T-cell (primary cell): ENCODE data around the gene IL13RA2. TPM values are rescaled to one million over a fixed set of nuclear protein-coding genes. Genes with fewer than 3 reads are reported as not detected.

ENCODE experiments used
- ATAC-seq, 4 experiments: fragments of 200-7000 bp in 3 of 4; fragments of 150-1000 bp in 1 of 4; cut with Tn5 transposase; replicated peaks in 1 of 4; 1 replicate in 3 of 4; 2 replicates in 1 of 4; pipeline ENCODE4 v1.10.0; 2021; ENCODE audit warnings: moderate library complexity in 3 of 4, mild to moderate bottlenecking in 2 of 4, moderate number of reproducible peaks in 1 of 4
- CTCF ChIA-PET, 2 donors: fragments of 300-600 bp; sonication (Branson Sonifier 250); formaldehyde crosslinking; loops; one replicate each; lab custom pipeline; 2022; ENCODE audit warnings: antibody characterized with exemption in 2 of 2; lab: Charles Lee
- POLR2A ChIA-PET, 2 donors: fragments of 300-600 bp; sonication (Branson Sonifier 250); formaldehyde crosslinking; loops; one replicate each; lab custom pipeline; 2022; ENCODE audit warnings: antibody characterized with exemption in 2 of 2; lab: Charles Lee
- DNase-seq, 35 experiments: peaks; one replicate each; pipeline versions ENCODE4 v3.0.0 to v3.0.0-alpha.2; 2013 to 2023
- H3K27ac ChIP-seq: one replicate; pipeline ENCODE4 v1.5.1; 2013; ENCODE audit warnings: low read length
- H3K27me3 ChIP-seq, 2 experiments: replicated peaks in 1 of 2; 1 replicate in 1 of 2; 2 replicates in 1 of 2; pipeline versions ENCODE4 v1.6.1 to v1.7.0; 2013; ENCODE audit warnings: low read length in 1 of 2, mixed read lengths in 1 of 2; ENCODE audit not compliant: control insufficient read depth in 2 of 2, insufficient read depth in 2 of 2; ENCODE audit errors: extremely low read depth in 1 of 2
- H3K36me3 ChIP-seq, 2 donors: 1 replicate in 1 of 2; 2 replicates in 1 of 2; pipeline versions ENCODE4 v1.6.1 to v1.7.0; 2013; ENCODE audit warnings: low read length in 1 of 2; ENCODE audit not compliant: control insufficient read depth in 2 of 2, insufficient read depth in 1 of 2; ENCODE audit errors: extremely low read depth in 1 of 2
- H3K4me1 ChIP-seq, 2 experiments: 1 replicate in 1 of 2; 2 replicates in 1 of 2; pipeline versions ENCODE4 v1.6.1 to v1.7.0; 2013; ENCODE audit warnings: low read length in 2 of 2, mixed read lengths in 1 of 2; ENCODE audit not compliant: insufficient read depth in 2 of 2, control insufficient read depth in 1 of 2; ENCODE audit errors: extremely low read depth in 1 of 2
- H3K4me3 ChIP-seq, 2 donors: 1 replicate in 1 of 2; 2 replicates in 1 of 2; pipeline versions ENCODE4 v1.5.1 to v1.7.0; 2013; ENCODE audit warnings: mild to moderate bottlenecking in 2 of 2, low read length in 1 of 2, moderate library complexity in 1 of 2; ENCODE audit not compliant: control insufficient read depth in 1 of 2; ENCODE audit errors: extremely low read depth in 1 of 2
- H3K9me3 ChIP-seq: 2 replicates; pipeline ENCODE4 v1.7.0; 2013
- H3K27ac Mint-ChIP-seq, 2 donors: one replicate each; pipeline ENCODE4 v1.8.0; 2020 to 2021; ENCODE audit warnings: mild to moderate bottlenecking in 2 of 2, mixed read lengths in 2 of 2
- H3K27me3 Mint-ChIP-seq, 2 donors: one replicate each; pipeline ENCODE4 v1.8.0; 2021 to 2022; ENCODE audit warnings: mixed read lengths in 2 of 2
- H3K36me3 Mint-ChIP-seq: one replicate; pipeline ENCODE4 v1.8.0; 2021; ENCODE audit warnings: mixed read lengths
- H3K4me1 Mint-ChIP-seq, 3 donors: one replicate each; pipeline ENCODE4 v1.8.0; 2020 to 2022; ENCODE audit warnings: mixed read lengths in 3 of 3, mild to moderate bottlenecking in 1 of 3
- H3K4me3 Mint-ChIP-seq, 3 donors: one replicate each; pipeline ENCODE4 v1.8.0; 2020 to 2022; ENCODE audit warnings: mild to moderate bottlenecking in 3 of 3, mixed read lengths in 3 of 3, moderate library complexity in 3 of 3
- H3K9me3 Mint-ChIP-seq, 3 donors: one replicate each; pipeline ENCODE4 v1.8.0; 2020 to 2022; ENCODE audit warnings: mixed read lengths in 3 of 3
- WGBS: methylation state at CpG from one replicate; pipeline ENCODE4 v1.1.5; 2013; ENCODE audit warnings: missing lambda C conversion rate; ENCODE audit not compliant: insufficient coverage; 5-methylcytosine and 5-hydroxymethylcytosine counted together
- total RNA-seq, 35 experiments: library from RNA in 6 of 35; stranded (reverse) in 6 of 35; fragments of 120-200 nt in 1 of 35; gene quantifications; one replicate each; pipeline versions ENCODE4 v1.2.1 to v1.2.4 and lab custom pipeline; 2013 to 2026

The IL13RA2 gene, protein sequence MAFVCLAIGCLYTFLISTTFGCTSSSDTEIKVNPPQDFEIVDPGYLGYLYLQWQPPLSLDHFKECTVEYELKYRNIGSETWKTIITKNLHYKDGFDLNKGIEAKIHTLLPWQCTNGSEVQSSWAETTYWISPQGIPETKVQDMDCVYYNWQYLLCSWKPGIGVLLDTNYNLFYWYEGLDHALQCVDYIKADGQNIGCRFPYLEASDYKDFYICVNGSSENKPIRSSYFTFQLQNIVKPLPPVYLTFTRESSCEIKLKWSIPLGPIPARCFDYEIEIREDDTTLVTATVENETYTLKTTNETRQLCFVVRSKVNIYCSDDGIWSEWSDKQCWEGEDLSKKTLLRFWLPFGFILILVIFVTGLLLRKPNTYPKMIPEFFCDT
- total RNA-seq (not detected), total RNA-seq (lab: John Stamatoyannopoulos, UW) (0 to 0.05 (median 0) reads per million in 29 experiments)
- total RNA-seq (2013), result not detected

DNA sequence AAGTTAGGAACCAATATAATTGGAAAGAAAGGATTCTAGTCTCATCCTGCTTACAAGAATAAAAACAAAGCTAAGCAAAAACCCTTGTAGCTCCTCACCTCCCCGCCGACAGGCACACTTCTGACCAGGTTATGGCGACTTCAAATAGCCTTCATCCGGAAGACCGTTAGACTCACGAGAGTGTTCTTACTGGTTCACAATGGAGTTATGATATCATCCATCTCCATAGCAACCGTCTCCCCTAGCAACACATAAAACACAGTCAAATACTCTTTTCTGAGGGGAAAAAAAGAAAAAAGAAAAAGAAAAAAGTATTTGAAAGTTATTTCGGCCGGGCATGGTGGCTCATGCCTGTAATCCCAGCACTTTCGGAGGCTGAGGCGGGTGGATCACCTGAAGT lies at the start of gene IL13RA2:
TSS of gene IL13RA2 (minus strand) at position 162 of the 400 bp plus-strand sequence. CDS start 347 bp downstream, outside the sequence.
- H3K4me1 ChIP-seq, result no peaks in the 10 kb centered on the region
- DNase-seq (no peak), ATAC-seq (no peak)
- H3K27ac ChIP-seq, result no peak within 1 kb of the TSS
- no peaks in the 10 kb centered on the region for H3K4me1 Mint-ChIP-seq
- H3K9me3 Mint-ChIP-seq, result peaks cover 0 to 4% (median 0%) of the 10 kb centered on the region in 3 donors
- H3K9me3 ChIP-seq, result no peaks in the 10 kb centered on the region
- H3K27me3 Mint-ChIP-seq, result peaks cover 0 to 10% of the 10 kb centered on the region in 2 donors
- no peaks in the 10 kb centered on the region for H3K36me3 ChIP-seq
- no peak within 1 kb of the TSS for H3K27ac Mint-ChIP-seq
- no peaks in the 10 kb centered on the region for H3K36me3 Mint-ChIP-seq
- H3K4me3 ChIP-seq, result no peak within 1 kb of the TSS
- no CpG with 5 or more reads among the region's 11 CpGs for WGBS
- POLR2A ChIA-PET, result no interaction called here
- CTCF ChIA-PET, result no interaction called here
- no peaks in the 10 kb centered on the region for H3K27me3 ChIP-seq
- H3K4me3 Mint-ChIP-seq, result no peak within 1 kb of the TSS

DNA sequence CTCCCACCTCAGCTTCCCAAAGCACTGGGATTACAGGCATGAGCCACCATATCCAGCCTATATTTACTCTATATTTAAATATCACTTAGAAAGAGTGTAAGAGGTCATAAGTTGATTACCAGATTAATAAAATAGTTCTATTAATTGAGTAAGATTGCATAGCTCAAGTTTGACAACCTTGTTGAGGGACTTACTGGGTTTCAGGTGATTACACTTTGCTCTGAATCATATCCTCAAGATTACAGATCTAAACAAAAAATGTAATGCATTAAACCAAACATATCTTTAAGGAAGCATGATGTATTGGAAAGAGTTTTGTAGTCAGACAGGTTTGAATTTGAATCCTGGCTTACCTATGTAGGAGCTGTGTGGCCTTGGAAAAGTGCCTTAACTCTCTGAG lies 47.9 kb upstream of the IL13RA2 start:
- no peak for ATAC-seq

DNA sequence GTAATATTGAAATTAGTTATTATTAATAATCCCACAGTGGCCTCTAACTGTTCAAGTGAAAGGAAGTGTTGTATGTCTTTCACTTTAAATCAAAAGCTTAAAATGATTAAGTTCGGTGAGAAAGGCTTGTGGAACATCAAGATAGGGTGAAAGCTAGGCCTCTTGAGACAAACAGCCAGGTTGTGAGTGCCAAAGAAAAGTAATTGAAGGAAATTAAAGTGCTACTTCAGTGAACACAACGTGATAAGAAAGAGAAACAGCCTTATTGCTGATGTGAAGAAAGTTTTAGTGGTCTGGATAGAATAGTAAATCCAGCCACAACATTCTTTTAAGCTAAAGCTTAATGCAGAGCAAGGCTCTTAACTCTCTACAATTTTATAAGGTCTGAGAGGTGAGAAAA lies 42.6 kb upstream of the IL13RA2 start:
- H3K4me1 Mint-ChIP-seq, result no peaks in the 10 kb centered on the region
- peaks cover 4 to 11% (median 6%) of the 10 kb centered on the region in 3 donors for H3K9me3 Mint-ChIP-seq
- Histone ChIP-seq H3K4me3 (no peak overlapping the region), H3K27ac (no peak overlapping the region), H3K36me3 (no peaks in the 10 kb centered on the region), H3K27me3 (no peaks in the 10 kb centered on the region), H3K4me1 (no peaks in the 10 kb centered on the region), H3K9me3 (no peaks in the 10 kb centered on the region)
- ATAC-seq, result no peak
- CTCF ChIA-PET, result no interaction called here
- no peak for DNase-seq
- POLR2A ChIA-PET, result no interaction called here
- no peaks in the 10 kb centered on the region for H3K36me3 Mint-ChIP-seq
- H3K27me3 Mint-ChIP-seq, result peaks cover 0 to 12% of the 10 kb centered on the region in 2 donors
- WGBS, result 40% methylated on average over 1 of the region's 2 CpGs
- no peak overlapping the region for H3K27ac Mint-ChIP-seq
- no peak overlapping the region for H3K4me3 Mint-ChIP-seq

More for the DNA sequence above, 47.9 kb upstream of the IL13RA2 start:
- no peaks in the 10 kb centered on the region for H3K4me1 Mint-ChIP-seq
- H3K27me3 Mint-ChIP-seq, result peaks cover 0 to 12% of the 10 kb centered on the region in 2 donors
- Histone ChIP-seq H3K4me1 (no peaks in the 10 kb centered on the region), H3K36me3 (no peaks in the 10 kb centered on the region), H3K9me3 (no peaks in the 10 kb centered on the region), H3K27me3 (no peaks in the 10 kb centered on the region), H3K27ac (no peak overlapping the region), H3K4me3 (no peak overlapping the region)
- no peak overlapping the region for H3K27ac Mint-ChIP-seq
- H3K4me3 Mint-ChIP-seq, result no peak overlapping the region
- DNase-seq, result no peak
- no peaks in the 10 kb centered on the region for H3K36me3 Mint-ChIP-seq
- ChIA-PET CTCF (no interaction called here), POLR2A (no interaction called here)
- peaks cover 4 to 6% (median 6%) of the 10 kb centered on the region in 3 donors for H3K9me3 Mint-ChIP-seq

DNA sequence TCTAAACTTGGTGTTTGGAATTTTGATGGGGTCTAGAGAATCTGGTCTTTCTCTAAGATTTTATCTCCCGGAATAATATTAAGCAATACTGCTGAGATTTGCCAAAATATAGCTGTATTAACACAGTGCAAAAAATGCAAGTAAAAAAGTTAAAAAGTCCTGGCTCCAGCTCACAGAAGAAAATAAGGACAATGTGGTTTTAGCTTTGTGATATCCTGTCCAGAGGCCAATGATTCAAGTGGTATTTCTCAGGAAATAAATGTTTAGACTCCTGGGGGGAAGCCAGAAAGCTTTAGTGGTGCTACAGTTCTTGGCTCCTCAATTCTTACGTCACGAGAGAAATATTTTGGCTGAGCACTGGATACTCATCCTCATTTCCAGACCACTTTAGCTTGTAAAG lies 40.9 kb upstream of the IL13RA2 start:
- ATAC-seq (no peak), DNase-seq (no peak)
- peaks cover 0 to 8% of the 10 kb centered on the region in 2 donors for H3K27me3 Mint-ChIP-seq
- Histone ChIP-seq H3K27me3 (no peaks in the 10 kb centered on the region), H3K36me3 (no peaks in the 10 kb centered on the region), H3K27ac (no peak overlapping the region), H3K4me1 (no peaks in the 10 kb centered on the region), H3K4me3 (no peak overlapping the region), H3K9me3 (no peaks in the 10 kb centered on the region)
- ChIA-PET CTCF (no interaction called here), POLR2A (no interaction called here)
- H3K4me3 Mint-ChIP-seq, result no peak overlapping the region
- H3K27ac Mint-ChIP-seq, result no peak overlapping the region
- WGBS, result no CpG with 5 or more reads among the region's 3 CpGs
- no peaks in the 10 kb centered on the region for H3K36me3 Mint-ChIP-seq
- no peaks in the 10 kb centered on the region for H3K4me1 Mint-ChIP-seq
- peaks cover 4 to 13% (median 6%) of the 10 kb centered on the region in 3 donors for H3K9me3 Mint-ChIP-seq

DNA sequence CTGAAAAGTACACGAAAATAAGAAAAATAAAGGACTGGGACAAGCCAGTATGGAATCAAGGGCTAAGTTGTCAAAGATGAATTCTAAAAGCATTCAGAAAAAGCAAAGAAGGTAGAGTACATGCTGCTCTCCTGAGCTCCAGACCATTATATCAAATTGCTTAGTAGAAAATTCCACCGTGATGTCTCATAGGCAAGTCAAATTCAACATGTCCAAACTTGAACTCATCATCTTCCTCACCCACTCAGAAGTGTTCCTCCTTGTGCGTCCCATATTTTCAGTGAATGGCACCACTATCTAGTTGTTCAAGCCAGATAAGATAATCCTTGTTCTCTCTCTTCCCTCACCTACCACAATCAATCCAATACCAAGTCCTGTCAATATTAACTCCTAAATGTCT lies 37.5 kb upstream of the IL13RA2 start:
- H3K4me3 Mint-ChIP-seq, result no peak overlapping the region
- ATAC-seq (no peak), DNase-seq (no peak)
- H3K36me3 Mint-ChIP-seq, result no peaks in the 10 kb centered on the region
- peaks cover 0 to 7% (median 0%) of the 10 kb centered on the region in 3 donors for H3K9me3 Mint-ChIP-seq
- Histone ChIP-seq H3K36me3 (no peaks in the 10 kb centered on the region), H3K4me1 (no peaks in the 10 kb centered on the region), H3K27me3 (no peaks in the 10 kb centered on the region), H3K4me3 (no peak overlapping the region), H3K27ac (no peak overlapping the region), H3K9me3 (no peaks in the 10 kb centered on the region)
- WGBS, result 86% methylated on average over 2 of the region's 3 CpGs
- no peak overlapping the region for H3K27ac Mint-ChIP-seq
- no peaks in the 10 kb centered on the region for H3K4me1 Mint-ChIP-seq
- POLR2A ChIA-PET, result no interaction called here
- CTCF ChIA-PET, result no interaction called here
- peaks cover 0 to 4% of the 10 kb centered on the region in 2 donors for H3K27me3 Mint-ChIP-seq

DNA sequence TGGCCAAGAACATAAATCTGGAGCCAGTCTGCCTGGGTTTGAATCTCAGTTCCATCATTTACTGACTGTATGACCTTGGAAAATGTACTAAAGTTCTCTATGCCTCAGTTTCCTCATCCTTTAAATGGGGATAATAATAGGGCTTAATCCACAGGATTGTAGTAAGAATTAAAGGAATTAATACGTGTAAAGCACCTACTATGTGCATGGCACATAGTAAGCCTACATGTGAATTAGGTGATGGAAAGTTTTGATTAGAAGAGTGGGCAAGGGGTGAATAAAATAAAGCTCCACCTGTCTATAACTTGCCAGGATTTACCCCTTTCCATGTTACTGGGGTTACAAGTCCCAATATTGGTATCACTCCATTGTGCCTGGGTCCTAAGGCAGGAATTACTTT lies 35.8 kb upstream of the IL13RA2 start:
- POLR2A ChIA-PET, result no interaction called here

More for the DNA sequence above, 35.8 kb upstream of the IL13RA2 start:
- CTCF ChIA-PET, result no interaction called here
- H3K4me1 ChIP-seq, result no peaks in the 10 kb centered on the region
- Mint-ChIP-seq H3K4me1 (no peaks in the 10 kb centered on the region), H3K36me3 (no peaks in the 10 kb centered on the region), H3K9me3 (peaks cover 0 to 7% (median 1%) of the 10 kb centered on the region in 3 donors), H3K4me3 (no peak overlapping the region), H3K27me3 (peaks cover 0 to 3% of the 10 kb centered on the region in 2 donors), H3K27ac (no peak overlapping the region)
- DNase-seq (no peak), ATAC-seq (no peak)
- H3K27ac ChIP-seq, result no peak overlapping the region
- H3K4me3 ChIP-seq, result no peak overlapping the region
- no CpG with 5 or more reads among the region's 1 CpG for WGBS
- no peaks in the 10 kb centered on the region for H3K27me3 ChIP-seq
- no peaks in the 10 kb centered on the region for H3K36me3 ChIP-seq
- no peaks in the 10 kb centered on the region for H3K9me3 ChIP-seq
